PC-3 (cell line): Measurements from ENCODE around the gene GFAP. TPM values are rescaled to one million over a fixed set of nuclear protein-coding genes. Genes with fewer than 3 reads are reported as not detected.

Experiments used
- microRNA-seq: library from miRNA; unstranded; fragments of <30 nt; microRNA quantifications from one replicate; pipeline ENCODE4 v1.1.0, GENCODE V29; 2020; ENCODE audit not compliant: unreplicated experiment
- total RNA-seq: library from RNA; depleted of rRNA; stranded (reverse); fragments of >200 nt; gene quantifications from 2 replicates; pipeline ENCODE4 v1.2.3, GENCODE V29; 2014; rRNA removed

The GFAP gene
- total RNA-seq, 1 experiment from 2014 or later = 0.29 TPM

Small RNA genes lying within 50 kb of the gene (microRNA-seq; reads per million reads assigned to microRNA genes)
- 5.3 reads per million, percentile 23 among the genes with 10 or more reads in this experiment for gene MIR6783

Other genes with a start within 250 kb of the GFAP start
- gene CCDC43, start 225.7 kb downstream of the GFAP start, total RNA-seq = 50.4 and 51.0 TPM in 2 replicates
- gene DBF4B, start 206.8 kb downstream of the GFAP start, total RNA-seq = 17.9 and 28.6 TPM in 2 replicates
- 2.7 and 2.9 TPM in 2 replicates for gene ADAM11, start 156.5 kb downstream of the GFAP start, total RNA-seq
- 16.4 and 17.1 TPM in 2 replicates for gene GJC1, start 85.2 kb downstream of the GFAP start, total RNA-seq
- not detected in 2 replicates for gene HIGD1B, start 67.6 kb downstream of the GFAP start, total RNA-seq
- gene EFTUD2, start 16.1 kb downstream of the GFAP start, total RNA-seq = 227 and 292 TPM in 2 replicates
- gene KIF18B, start 32.3 kb upstream of the GFAP start, total RNA-seq = 25.0 and 28.5 TPM in 2 replicates
- gene C1QL1, start 52.8 kb upstream of the GFAP start, total RNA-seq = 2.8 and 4.1 TPM in 2 replicates
- 56.2 and 59.5 TPM in 2 replicates for gene DCAKD, start 136.1 kb upstream of the GFAP start, total RNA-seq
- gene NMT1, start 145.8 kb upstream of the GFAP start, total RNA-seq = 99.2 and 117 TPM in 2 replicates
- gene PLCD3, start 217.0 kb upstream of the GFAP start, total RNA-seq = 35.1 and 55.3 TPM in 2 replicates
- gene ACBD4, start 220.2 kb upstream of the GFAP start, total RNA-seq = 12.9 and 17.3 TPM in 2 replicates
- 47.3 and 59.0 TPM in 2 replicates for gene HEXIM1, start 233.0 kb upstream of the GFAP start, total RNA-seq
- gene HEXIM2, start 246.4 kb upstream of the GFAP start, total RNA-seq = 19.9 and 30.5 TPM in 2 replicates